GM12878 (cell line): Measurements from ENCODE around the gene NTN1.

Source experiments
- BACH1 ChIP-seq: fragments of 450-650 bp; IDR thresholded peaks from 2 replicates; pipeline ENCODE4 v1.6.1; 2017; ENCODE audit warnings: mild to moderate bottlenecking, borderline replicate concordance
- CTCF ChIP-seq, 3 experiments: IDR thresholded peaks in 2 of 3; conservative IDR thresholded peaks in 1 of 3; 2 replicates each; pipeline ENCODE4 v1.5.1; 2011; ENCODE audit warnings: low read depth in 3 of 3, low read length in 3 of 3, mild to moderate bottlenecking in 3 of 3, control low read depth in 2 of 3, moderate library complexity in 2 of 3, inconsistent platforms in 1 of 3, mixed read lengths in 1 of 3; ENCODE audit not compliant: control insufficient read depth in 2 of 3, insufficient read depth in 1 of 3; ENCODE audit errors: extremely low read depth in 1 of 3
- MAX ChIP-seq: IDR thresholded peaks from 2 replicates; pipeline ENCODE4 v1.6.1; 2012; ENCODE audit warnings: low read depth, low read length, improper control_type of control experiment
- PAX5 ChIP-seq: IDR thresholded peaks from 2 replicates; pipeline ENCODE4 v1.6.1; 2011; ENCODE audit warnings: low read depth, low read length, borderline replicate concordance
- PAX8 ChIP-seq: fragments of 450-650 bp; IDR thresholded peaks from 2 replicates; pipeline ENCODE4 v1.6.1; 2017; ENCODE audit warnings: mild to moderate bottlenecking, moderate library complexity
- PBX3 ChIP-seq: IDR thresholded peaks from 2 replicates; pipeline ENCODE4 v1.6.1; 2011; ENCODE audit warnings: mild to moderate bottlenecking, low read depth, low read length, moderate library complexity; ENCODE audit not compliant: insufficient replicate concordance
- POLR2AphosphoS5 ChIP-seq: IDR thresholded peaks from 2 replicates; pipeline ENCODE4 v1.6.1; 2011; ENCODE audit warnings: mild to moderate bottlenecking, low read length, inconsistent platforms
- PRDM15 ChIP-seq: fragments of 450-650 bp; formaldehyde crosslinking; IDR thresholded peaks from 2 replicates; pipeline ENCODE4 v1.4.0; 2020; ENCODE audit warnings: mild to moderate bottlenecking, moderate library complexity
- RCOR1 ChIP-seq: conservative IDR thresholded peaks from 2 replicates; pipeline ENCODE4 v1.6.1; 2012; ENCODE audit warnings: low read depth, low read length, improper control_type of control experiment
- STAT1 ChIP-seq: fragments of 450-650 bp; conservative IDR thresholded peaks from 2 replicates; pipeline ENCODE4 v1.6.1; 2014; ENCODE audit warnings: antibody characterized with exemption, mild to moderate bottlenecking
- USF2 ChIP-seq: IDR thresholded peaks from 2 replicates; pipeline ENCODE4 v1.6.1; 2011; ENCODE audit warnings: low read depth, low read length, improper control_type of control experiment, borderline replicate concordance
- TF ChIP-seq, protein P1 (sequence below): fragments of 450-650 bp; formaldehyde crosslinking; IDR thresholded peaks from 2 replicates; pipeline ENCODE4 v1.4.0; 2022; ENCODE audit warnings: mild to moderate bottlenecking, moderate library complexity

GRCh38 chr17:9123594-9124553 lies 102.6 kb downstream of the NTN1 start:
- TF ChIP-seq CTCF (IDR thresholded peaks at IDR 0.05 in 2 of 3, conservative IDR thresholded peaks at IDR 0.05 in 1 of 3; ENCODE audit: control insufficient read depth in 2 of 3, extremely low read depth in 1 of 3, insufficient read depth in 1 of 3, low read depth in 3 of 3, low read length in 3 of 3) (no peak), MAX (no peak), PRDM15 (CRISPR knock-in tag) (no peak), POLR2AphosphoS5 (no peak), BACH1 (no peak), PAX5 (no peak), PAX8 (no peak), RCOR1 (no peak), STAT1 (no peak), PBX3 (no peak), USF2 (no peak)
- TF ChIP-seq, protein P1, sequence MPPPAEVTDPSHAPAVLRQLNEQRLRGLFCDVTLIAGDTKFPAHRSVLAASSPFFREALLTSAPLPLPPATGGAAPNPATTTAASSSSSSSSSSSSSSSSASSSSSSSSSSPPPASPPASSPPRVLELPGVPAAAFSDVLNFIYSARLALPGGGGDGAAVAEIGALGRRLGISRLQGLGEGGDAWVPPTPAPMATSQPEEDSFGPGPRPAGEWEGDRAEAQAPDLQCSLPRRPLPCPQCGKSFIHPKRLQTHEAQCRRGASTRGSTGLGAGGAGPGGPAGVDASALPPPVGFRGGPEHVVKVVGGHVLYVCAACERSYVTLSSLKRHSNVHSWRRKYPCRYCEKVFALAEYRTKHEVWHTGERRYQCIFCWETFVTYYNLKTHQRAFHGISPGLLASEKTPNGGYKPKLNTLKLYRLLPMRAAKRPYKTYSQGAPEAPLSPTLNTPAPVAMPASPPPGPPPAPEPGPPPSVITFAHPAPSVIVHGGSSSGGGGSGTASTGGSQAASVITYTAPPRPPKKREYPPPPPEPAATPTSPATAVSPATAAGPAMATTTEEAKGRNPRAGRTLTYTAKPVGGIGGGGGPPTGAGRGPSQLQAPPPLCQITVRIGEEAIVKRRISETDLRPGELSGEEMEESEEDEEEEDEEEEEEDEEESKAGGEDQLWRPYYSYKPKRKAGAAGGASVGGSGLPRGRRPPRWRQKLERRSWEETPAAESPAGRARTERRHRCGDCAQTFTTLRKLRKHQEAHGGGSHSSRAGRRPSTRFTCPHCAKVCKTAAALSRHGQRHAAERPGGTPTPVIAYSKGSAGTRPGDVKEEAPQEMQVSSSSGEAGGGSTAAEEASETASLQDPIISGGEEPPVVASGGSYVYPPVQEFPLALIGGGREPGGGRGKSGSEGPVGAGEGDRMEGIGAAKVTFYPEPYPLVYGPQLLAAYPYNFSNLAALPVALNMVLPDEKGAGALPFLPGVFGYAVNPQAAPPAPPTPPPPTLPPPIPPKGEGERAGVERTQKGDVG (CRISPR knock-in tag): no peak
